H1 (cell line): ENCODE measurements around the gene FOSL2. TPM values are rescaled to one million over a fixed set of nuclear protein-coding genes. Genes with fewer than 3 reads are reported as not detected.

ENCODE experiments used
- CTCF ChIA-PET: fragments of 300-600 bp; sonication (Branson Sonifier 250); formaldehyde crosslinking; loops from one replicate; lab custom pipeline; 2021; ENCODE audit not compliant: partially characterized antibody; lab: Charles Lee
- POLR2A ChIA-PET: fragments of 300-600 bp; sonication (Branson Sonifier 250); formaldehyde crosslinking; loops from one replicate; lab custom pipeline; 2021; ENCODE audit warnings: inconsistent platforms; ENCODE audit not compliant: partially characterized antibody; lab: Charles Lee
- DNase-seq, 2 experiments: peaks; one replicate each; pipeline versions ENCODE4 v3.0.0 to v3.0.0-alpha.2; 2010 to 2022; ENCODE audit warnings: low spot score in 2 of 2, low read depth in 1 of 2, mixed read lengths in 1 of 2
- FAIRE-seq: peaks from 2 replicates; lab custom pipeline; 2011; peaks lifted over from hg19 to GRCh38; lab: Jason Lieb, UNC
- H2AFZ ChIP-seq: 2 replicates; pipeline ENCODE4 v1.8.1; 2012; ENCODE audit warnings: low read length, inconsistent platforms
- H2AK5ac ChIP-seq: 2 replicates; pipeline ENCODE4 v1.6.1; 2013; ENCODE audit warnings: low read depth, low read length
- H2BK120ac ChIP-seq: replicated peaks from 2 replicates; pipeline ENCODE3; 2013; ENCODE audit warnings: low read depth, low read length, inconsistent platforms
- H2BK12ac ChIP-seq: 2 replicates; pipeline ENCODE4 v1.6.1; 2013; ENCODE audit warnings: low read depth, low read length
- H2BK15ac ChIP-seq: 2 replicates; pipeline ENCODE4 v1.6.1; 2013; ENCODE audit warnings: low read length
- H2BK20ac ChIP-seq: 2 replicates; pipeline ENCODE4 v1.6.1; 2013; ENCODE audit warnings: low read length
- H2BK5ac ChIP-seq: 2 replicates; pipeline ENCODE4 v1.6.1; 2013; ENCODE audit warnings: low read depth, low read length
- H3K14ac ChIP-seq: 2 replicates; pipeline ENCODE4 v1.6.1; 2013; ENCODE audit warnings: inconsistent platforms; ENCODE audit not compliant: insufficient read length
- H3K18ac ChIP-seq: 2 replicates; pipeline ENCODE4 v1.6.1; 2013; ENCODE audit warnings: low read length; ENCODE audit errors: extremely low read depth
- H3K23ac ChIP-seq: 2 replicates; pipeline ENCODE4 v1.6.1; 2013; ENCODE audit warnings: inconsistent platforms; ENCODE audit not compliant: insufficient read length
- H3K23me2 ChIP-seq: 2 replicates; pipeline ENCODE4 v1.6.1; 2013; ENCODE audit warnings: low read depth, low read length
- H3K27ac ChIP-seq: 2 replicates; pipeline ENCODE4 v1.6.1; 2011; ENCODE audit warnings: low read depth, low read length, inconsistent platforms
- H3K27me3 ChIP-seq, 4 experiments: replicated peaks in 1 of 4; 1 replicate in 1 of 4; 2 replicates in 3 of 4; pipeline versions ENCODE4 v1.6.1 to v1.8.1; 2011 to 2013; ENCODE audit warnings: low read length in 3 of 4, mild to moderate bottlenecking in 3 of 4, inconsistent platforms in 2 of 4, mixed read lengths in 2 of 4, moderate library complexity in 1 of 4; ENCODE audit not compliant: control insufficient read depth in 3 of 4, insufficient read depth in 3 of 4; ENCODE audit errors: extremely low read depth in 1 of 4
- H3K36me3 ChIP-seq, 4 experiments: 2 replicates each; pipeline versions ENCODE4 v1.6.1 to v1.8.1; 2011 to 2013; ENCODE audit warnings: mild to moderate bottlenecking in 4 of 4, low read length in 3 of 4, moderate library complexity in 2 of 4, control low read depth in 1 of 4, inconsistent platforms in 1 of 4; ENCODE audit not compliant: insufficient read depth in 4 of 4, control insufficient read depth in 2 of 4
- H3K4ac ChIP-seq: replicated peaks from 2 replicates; pipeline ENCODE3; 2013; ENCODE audit warnings: low read length, low read depth, mixed read lengths, inconsistent platforms; ENCODE audit not compliant: insufficient read length
- H3K4me1 ChIP-seq, 4 experiments: replicated peaks in 1 of 4; 1 replicate in 1 of 4; 2 replicates in 3 of 4; pipeline versions ENCODE4 v1.6.1 to v1.8.1; 2011 to 2013; ENCODE audit warnings: low read length in 3 of 4, inconsistent platforms in 2 of 4, mixed read lengths in 1 of 4; ENCODE audit not compliant: insufficient read depth in 4 of 4, control insufficient read depth in 3 of 4
- H3K4me2 ChIP-seq, 2 experiments: 2 replicates each; pipeline versions ENCODE4 v1.6.1 to v1.8.1; 2011 to 2013; ENCODE audit warnings: low read depth in 2 of 2, low read length in 2 of 2, control low read depth in 1 of 2, inconsistent platforms in 1 of 2, mild to moderate bottlenecking in 1 of 2; ENCODE audit not compliant: insufficient read depth in 1 of 2
- H3K4me3 ChIP-seq, 4 experiments: fragments of 200-600, 300-600 bp in 1 of 4; sonication (generic), shearing (Covaris generic), sonication (Bioruptor Twin) in 1 of 4; 2 replicates each; pipeline versions ENCODE4 v1.5.1 to v1.8.1; 2011 to 2016; ENCODE audit warnings: low read length in 4 of 4, low read depth in 3 of 4, control low read depth in 2 of 4, inconsistent platforms in 2 of 4, mild to moderate bottlenecking in 2 of 4, mixed read lengths in 1 of 4, moderate library complexity in 1 of 4; ENCODE audit not compliant: insufficient read depth in 2 of 4; ENCODE audit errors: extremely low read depth in 1 of 4
- H3K56ac ChIP-seq: replicated peaks from 2 replicates; pipeline ENCODE3; 2013; ENCODE audit warnings: low read depth, mild to moderate bottlenecking, mixed read lengths, low read length, inconsistent platforms; ENCODE audit not compliant: insufficient read length
- H3K79me1 ChIP-seq: 2 replicates; pipeline ENCODE4 v1.6.1; 2013; ENCODE audit warnings: low read depth, low read length, control low read depth
- H3K79me2 ChIP-seq, 2 experiments: 2 replicates each; pipeline versions ENCODE4 v1.6.1 to v1.8.1; 2012 to 2013; ENCODE audit warnings: low read length in 2 of 2, mild to moderate bottlenecking in 2 of 2, inconsistent platforms in 1 of 2; ENCODE audit not compliant: insufficient read depth in 2 of 2, control insufficient read depth in 1 of 2
- H3K9ac ChIP-seq, 4 experiments: replicated peaks in 1 of 4; 1 replicate in 1 of 4; 2 replicates in 3 of 4; pipeline versions ENCODE4 v1.6.1 to v1.8.1; 2011 to 2013; ENCODE audit warnings: low read depth in 3 of 4, low read length in 3 of 4, control low read depth in 2 of 4, mild to moderate bottlenecking in 2 of 4, moderate library complexity in 2 of 4, inconsistent platforms in 1 of 4; ENCODE audit errors: extremely low read depth in 1 of 4
- H3K9me3 ChIP-seq, 2 experiments: 2 replicates each; pipeline versions ENCODE4 v1.6.1 to v1.8.1; 2012 to 2013; ENCODE audit warnings: mild to moderate bottlenecking in 2 of 2, moderate library complexity in 2 of 2, control low read depth in 1 of 2, inconsistent platforms in 1 of 2, low read depth in 1 of 2, low read length in 1 of 2, mixed read lengths in 1 of 2; ENCODE audit not compliant: insufficient read depth in 2 of 2
- H4K20me1 ChIP-seq, 2 experiments: replicated peaks in 1 of 2; 2 replicates each; pipeline versions ENCODE3 to v1.8.1; 2011 to 2013; ENCODE audit warnings: inconsistent platforms in 2 of 2, low read length in 2 of 2, mild to moderate bottlenecking in 1 of 2; ENCODE audit not compliant: insufficient read depth in 2 of 2, control insufficient read depth in 1 of 2
- H4K5ac ChIP-seq: 2 replicates; pipeline ENCODE4 v1.6.1; 2013; ENCODE audit warnings: low read length, low read depth, mixed read lengths, inconsistent platforms; ENCODE audit not compliant: insufficient read length
- H4K8ac ChIP-seq: 2 replicates; pipeline ENCODE4 v1.8.0; 2013; ENCODE audit warnings: mild to moderate bottlenecking, moderate library complexity, low read length, inconsistent platforms; ENCODE audit not compliant: insufficient read depth; ENCODE audit errors: extremely low read depth
- H4K91ac ChIP-seq: replicated peaks from 2 replicates; pipeline ENCODE3; 2013; ENCODE audit warnings: low read length, mixed read lengths, inconsistent platforms; ENCODE audit not compliant: insufficient read length
- RNF2 ChIP-seq: fragments of 200-900, 300-1000 bp; sonication (generic); IDR thresholded peaks from 2 replicates; pipeline ENCODE4 v1.7.1; 2016; ENCODE audit warnings: borderline replicate concordance, low read depth, mild to moderate bottlenecking, antibody characterized with exemption, low read length; ENCODE audit not compliant: poor library complexity, severe bottlenecking; ENCODE audit errors: missing control alignments
- SUZ12 ChIP-seq: fragments of 200-600 bp; sonication (generic); IDR thresholded peaks from 2 replicates; pipeline ENCODE4 v1.6.1; 2012; ENCODE audit warnings: mild to moderate bottlenecking, inconsistent platforms, low read length, moderate library complexity, mixed read lengths
- WGBS, 2 experiments: shearing (Covaris generic) in 1 of 2; methylation state at CpG; one replicate each; pipeline versions ENCODE4 v1.1.6 to v1.1.7; 2013 to 2015; ENCODE audit warnings: low lambda C conversion rate in 2 of 2, mixed read lengths in 2 of 2, inconsistent platforms in 1 of 2, low coverage in 1 of 2, missing lambda C conversion rate in 1 of 2; ENCODE audit not compliant: insufficient replicate concordance in 2 of 2, insufficient coverage in 1 of 2, insufficient read length in 1 of 2; ENCODE audit errors: extremely low coverage in 1 of 2, missing lambda C conversion rate in 1 of 2; 5-methylcytosine and 5-hydroxymethylcytosine counted together
- polyA plus RNA-seq, 7 experiments: library from polyadenylated mRNA; depleted of rRNA in 3 of 7; stranded (reverse) in 5 of 7; unstranded in 2 of 7; fragments of >200 nt in 5 of 7; fragments of 200-250 nt in 2 of 7; gene quantifications; 1 replicate in 5 of 7; 2 replicates in 1 of 7; 4 replicates in 1 of 7; pipeline versions ENCODE4 v1.2.1 to v1.2.3, GENCODE V29; 2011 to 2013; ENCODE audit warnings: missing spikeins in 2 of 7, mixed read lengths in 2 of 7
- total RNA-seq: library from RNA; stranded (reverse); fragmentation: NEBNext Ultra II Directional; extraction: Animal tissue kit (Norgen Biotek cat#: 25700); gene quantifications from 2 replicates; pipeline ENCODE4 v1.2.1, GENCODE V29; 2021

Gene FOSL2
- total and polyA plus RNA-seq, 2 of the 8 experiments (the other 6 are each of a cell fraction or from before 2014, with no cell fraction given): 1.5 to 4.5 TPM

DNA sequence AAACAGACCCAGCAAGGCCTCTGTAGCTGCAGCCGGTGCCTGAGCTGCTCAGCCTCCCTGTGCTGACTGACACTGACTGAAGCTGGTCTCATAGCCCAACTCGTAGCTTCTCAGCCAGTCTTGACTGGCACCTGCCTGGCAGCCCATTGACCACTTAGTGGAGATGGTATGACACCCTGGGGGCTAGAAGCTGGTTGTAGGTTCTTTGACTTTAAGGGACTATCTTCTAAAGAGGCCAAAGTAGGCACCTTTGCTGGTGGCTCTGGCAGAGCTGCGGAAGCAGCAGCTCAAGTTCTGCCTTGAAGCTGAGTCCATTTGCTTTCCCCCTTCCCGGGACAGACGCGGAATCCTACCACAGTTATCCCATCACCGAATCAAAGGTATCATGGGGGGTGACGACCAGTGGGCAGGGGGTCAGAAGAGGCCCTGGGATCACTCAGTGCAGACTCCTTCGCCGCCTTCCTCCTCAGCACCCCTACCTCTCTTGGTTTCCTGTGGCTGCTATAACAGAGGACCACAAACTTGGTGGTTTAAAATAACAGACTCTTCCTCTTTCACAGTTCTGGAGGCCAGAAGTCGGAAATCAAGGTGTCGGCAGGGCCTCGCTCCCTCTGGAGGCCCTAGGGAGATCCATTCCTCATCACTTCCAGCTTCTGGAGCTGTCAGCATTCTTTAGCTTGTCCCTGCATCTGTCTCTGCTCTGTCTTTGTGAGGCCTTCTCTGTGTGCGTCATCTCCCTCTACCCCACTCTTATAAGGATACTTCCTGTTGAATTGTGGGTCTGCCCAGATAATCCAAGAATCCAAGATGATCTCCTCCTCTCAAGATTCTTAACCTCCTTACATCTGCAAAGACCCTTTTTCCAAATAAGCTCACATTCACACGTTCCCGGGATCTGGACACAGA lies 13.7 kb upstream of the FOSL2 start:
- Histone ChIP-seq H3K36me3 (no peaks in the 10 kb centered on the region), H2BK120ac (no peak overlapping the region), H3K56ac (no peak overlapping the region), H2BK20ac (no peak overlapping the region), H4K91ac (no peak overlapping the region), H3K9ac (no peak overlapping the region), H3K4ac (no peak overlapping the region), H3K4me1 (peaks cover 0 to 3% (median 3%) of the 10 kb centered on the region in 4 experiments; a peak in 2 of 7 replicates), H4K5ac (no peak overlapping the region), H3K9me3 (no peaks in the 10 kb centered on the region), H2AK5ac (no peak overlapping the region), H3K27me3 (peaks cover 0 to 23% (median 11%) of the 10 kb centered on the region in 4 experiments; a peak in 4 of 7 replicates), H2BK15ac (no peak overlapping the region), H4K20me1 (no peaks in the 10 kb centered on the region), H3K4me2 (no peak overlapping the region), H2BK5ac (0 out of 2 replicates have a peak overlapping the region, but pooled peaks have one; percentile 49), H3K23me2 (no peaks in the 10 kb centered on the region; the same call in 1 of the 2 replicates), H3K4me3 (no peak overlapping the region), H3K14ac (no peak overlapping the region), H3K79me2 (no peaks in the 10 kb centered on the region), H3K23ac (no peak overlapping the region), H3K79me1 (no peaks in the 10 kb centered on the region), H2AFZ (no peak overlapping the region), H2BK12ac (no peak overlapping the region), H4K8ac (no peak overlapping the region), H3K27ac (no peak overlapping the region), H3K18ac (no peak overlapping the region; the same call in 1 of the 2 replicates)
- DNase-seq (no peak), FAIRE-seq (no peak)
- CTCF ChIA-PET: interaction anchor here (0.6 to 1.6 kb wide), 8 partner anchors 12 to 470 kb away, joined by 3 to 5 read pairs (median 4); no protein-coding TSS in a partner anchor
- POLR2A ChIA-PET: interaction anchor here (2.5 kb wide), 1 partner anchor 11 kb away, joined by 8 read pairs; no protein-coding TSS in a partner anchor
- WGBS, 2 experiments: 88% methylated on average over 15 of the region's 16 CpGs; no CpG with 5 or more reads in 1 of the 2 experiments
- TF ChIP-seq RNF2 (no peak), SUZ12 (no peak)
